HEK293 (cell line): ENCODE results near the gene WDR38.

Experiments
- HIC1 ChIP-seq: fragments of 450-650 bp; formaldehyde crosslinking; IDR thresholded peaks from 2 replicates; pipeline ENCODE4 v1.5.1; 2016; ENCODE audit warnings: missing biosample characterization, missing genetic modification characterization
- KLF9 ChIP-seq: fragments of 450-650 bp; formaldehyde crosslinking; IDR thresholded peaks from 2 replicates; pipeline ENCODE4 v1.5.1; 2016; ENCODE audit warnings: missing biosample characterization, missing genetic modification characterization, low read depth
- SCRT1 ChIP-seq: fragments of 450-650 bp; formaldehyde crosslinking; IDR thresholded peaks from 2 replicates; pipeline ENCODE4 v1.5.1; 2016; ENCODE audit warnings: missing biosample characterization, missing genetic modification characterization, borderline replicate concordance
- SCRT2 ChIP-seq: fragments of 450-650 bp; formaldehyde crosslinking; IDR thresholded peaks from 2 replicates; pipeline ENCODE4 v1.5.1; 2016; ENCODE audit warnings: missing biosample characterization, missing genetic modification characterization
- SETDB1 ChIP-seq: IDR thresholded peaks from one replicate; pipeline ENCODE4 v1.6.1; 2017; ENCODE audit warnings: mild to moderate bottlenecking, low read length, moderate library complexity, mixed read lengths; ENCODE audit not compliant: insufficient read length
- TSHZ1 ChIP-seq: fragments of 450-650 bp; formaldehyde crosslinking; IDR thresholded peaks from 2 replicates; pipeline ENCODE4 v1.5.1; 2016; ENCODE audit warnings: missing biosample characterization, missing genetic modification characterization, borderline replicate concordance
- ZBTB26 ChIP-seq: fragments of 450-650 bp; formaldehyde crosslinking; optimal IDR thresholded peaks from 2 replicates; pipeline ENCODE3; 2016; ENCODE audit warnings: missing biosample characterization, mild to moderate bottlenecking, missing genetic modification characterization
- ZBTB6 ChIP-seq: fragments of 450-650 bp; formaldehyde crosslinking; IDR thresholded peaks from 2 replicates; pipeline ENCODE4 v1.5.1; 2017; ENCODE audit warnings: missing biosample characterization, missing genetic modification characterization
- ZBTB8A ChIP-seq: fragments of 450-650 bp; formaldehyde crosslinking; IDR thresholded peaks from 2 replicates; pipeline ENCODE4 v1.5.1; 2016; ENCODE audit warnings: missing biosample characterization, missing genetic modification characterization
- ZNF121 ChIP-seq: fragments of 450-650 bp; formaldehyde crosslinking; IDR thresholded peaks from 2 replicates; pipeline ENCODE4 v1.5.1; 2016; ENCODE audit warnings: missing biosample characterization, missing genetic modification characterization
- ZNF157 ChIP-seq: fragments of 450-650 bp; formaldehyde crosslinking; IDR thresholded peaks from 2 replicates; pipeline ENCODE4 v1.5.1; 2016; ENCODE audit warnings: missing biosample characterization, missing genetic modification characterization
- ZNF174 ChIP-seq: fragments of 450-650 bp; formaldehyde crosslinking; IDR thresholded peaks from 2 replicates; pipeline ENCODE4 v1.5.0; 2017; ENCODE audit warnings: missing biosample characterization, mild to moderate bottlenecking, missing genetic modification characterization
- ZNF184 ChIP-seq: fragments of 450-650 bp; IDR thresholded peaks from 2 replicates; pipeline ENCODE4 v1.5.1; 2018; ENCODE audit warnings: missing biosample characterization, mild to moderate bottlenecking, missing genetic modification characterization
- ZNF239 ChIP-seq: fragments of 450-650 bp; formaldehyde crosslinking; IDR thresholded peaks from 2 replicates; pipeline ENCODE4 v1.5.1; 2016; ENCODE audit warnings: missing biosample characterization, missing genetic modification characterization
- ZNF302 ChIP-seq: fragments of 450-650 bp; formaldehyde crosslinking; IDR thresholded peaks from 2 replicates; pipeline ENCODE4 v1.5.1; 2016; ENCODE audit warnings: missing biosample characterization, missing genetic modification characterization, low read depth
- ZNF335 ChIP-seq: fragments of 450-650 bp; formaldehyde crosslinking; conservative IDR thresholded peaks from 2 replicates; pipeline ENCODE4 v1.5.1; 2016; ENCODE audit warnings: missing biosample characterization, missing genetic modification characterization
- ZNF423 ChIP-seq: fragments of 450-650 bp; formaldehyde crosslinking; IDR thresholded peaks from 2 replicates; pipeline ENCODE4 v1.5.1; 2016; ENCODE audit warnings: missing biosample characterization, missing genetic modification characterization
- ZNF48 ChIP-seq: fragments of 450-650 bp; formaldehyde crosslinking; IDR thresholded peaks from 2 replicates; pipeline ENCODE4 v1.5.1; 2016; ENCODE audit warnings: missing biosample characterization, missing genetic modification characterization
- ZNF501 ChIP-seq: fragments of 450-650 bp; formaldehyde crosslinking; IDR thresholded peaks from 2 replicates; pipeline ENCODE4 v1.5.1; 2016; ENCODE audit warnings: missing biosample characterization, missing genetic modification characterization
- ZNF610 ChIP-seq: fragments of 450-650 bp; formaldehyde crosslinking; IDR thresholded peaks from 2 replicates; pipeline ENCODE4 v1.5.1; 2016; ENCODE audit warnings: missing biosample characterization, missing genetic modification characterization, borderline replicate concordance
- ZNF639 ChIP-seq: fragments of 450-650 bp; formaldehyde crosslinking; IDR thresholded peaks from 2 replicates; pipeline ENCODE4 v1.5.1; 2016; ENCODE audit warnings: missing biosample characterization, missing genetic modification characterization
- ZNF660 ChIP-seq: fragments of 450-650 bp; IDR thresholded peaks from 2 replicates; pipeline ENCODE4 v1.5.1; 2018; ENCODE audit warnings: missing biosample characterization, mild to moderate bottlenecking, missing genetic modification characterization
- ZNF670 ChIP-seq: fragments of 450-650 bp; formaldehyde crosslinking; IDR thresholded peaks from 2 replicates; pipeline ENCODE4 v1.5.1; 2016; ENCODE audit warnings: missing biosample characterization, missing genetic modification characterization, low read depth
- ZNF704 ChIP-seq: fragments of 450-650 bp; formaldehyde crosslinking; IDR thresholded peaks from 2 replicates; pipeline ENCODE4 v1.5.1; 2016; ENCODE audit warnings: missing biosample characterization, missing genetic modification characterization
- ZSCAN18 ChIP-seq: fragments of 450-650 bp; formaldehyde crosslinking; IDR thresholded peaks from 2 replicates; pipeline ENCODE4 v1.5.1; 2016; ENCODE audit warnings: missing biosample characterization, missing genetic modification characterization
- ZSCAN23 ChIP-seq: fragments of 450-650 bp; formaldehyde crosslinking; IDR thresholded peaks from 2 replicates; pipeline ENCODE4 v1.5.1; 2016; ENCODE audit warnings: missing biosample characterization, missing genetic modification characterization

WDR38 gene

GRCh38 chr9:124861342-124862229 is 8.3 kb downstream of the WDR38 start, which contains the start of the genes ARPC5L and RPL35 (continued):
- TF ChIP-seq ZBTB26 (tag by site-specific recombination), result peak; percentile 77
- no peak for TF ChIP-seq SCRT1
- TF ChIP-seq ZNF239 (tag by site-specific recombination), result 0 out of 2 replicates have a peak, but pooled peaks have one; percentile 10
- TF ChIP-seq ZNF302 (tag by site-specific recombination), result no peak
- no peak for TF ChIP-seq ZNF670 (tag by site-specific recombination)
- no peak for TF ChIP-seq ZNF335 (tag by site-specific recombination)
- no peak for TF ChIP-seq ZNF423 (tag by site-specific recombination)
- 0 out of 2 replicates have a peak, but pooled peaks have one; percentile 30 for TF ChIP-seq ZNF660
- TF ChIP-seq ZNF48, result no peak
- TF ChIP-seq ZNF157 (tag by site-specific recombination), result no peak
- no peak for TF ChIP-seq ZSCAN23 (tag by site-specific recombination)
- TF ChIP-seq ZNF121 (tag by site-specific recombination), result no peak
- peak; percentile 27; the same call in 1 of the 2 replicates for TF ChIP-seq TSHZ1 (tag by site-specific recombination)
- no peak for TF ChIP-seq ZNF174 (tag by site-specific recombination)
- no peak for TF ChIP-seq ZSCAN18 (tag by site-specific recombination)
- peak; percentile 6; the same call in 1 of the 2 replicates for TF ChIP-seq ZBTB6 (tag by site-specific recombination)
- TF ChIP-seq ZNF501 (tag by site-specific recombination), result 0 out of 2 replicates have a peak, but pooled peaks have one; percentile 65
- peak; percentile 71 for TF ChIP-seq KLF9
- TF ChIP-seq ZNF610, result 0 out of 2 replicates have a peak, but pooled peaks have one; percentile 16
- TF ChIP-seq ZNF704 (tag by site-specific recombination), result no peak
- peak; percentile 99 for TF ChIP-seq HIC1 (tag by site-specific recombination)
- TF ChIP-seq ZNF639, result peak; percentile 79
- no peak for TF ChIP-seq ZNF184 (tag by site-specific recombination)
- peak; percentile 87 for TF ChIP-seq ZBTB8A (tag by site-specific recombination)
- TF ChIP-seq SCRT2, result no peak
- no peak for TF ChIP-seq SETDB1
